Measurements from ENCODE around the gene TMEM69. TPM values are rescaled to one million over a fixed set of nuclear protein-coding genes. Genes with fewer than 3 reads are reported as not detected.

The TMEM69 gene
- polyA plus RNA-seq, 3 donors: 27.6 to 43.4 (median 36.2) TPM

DNA sequence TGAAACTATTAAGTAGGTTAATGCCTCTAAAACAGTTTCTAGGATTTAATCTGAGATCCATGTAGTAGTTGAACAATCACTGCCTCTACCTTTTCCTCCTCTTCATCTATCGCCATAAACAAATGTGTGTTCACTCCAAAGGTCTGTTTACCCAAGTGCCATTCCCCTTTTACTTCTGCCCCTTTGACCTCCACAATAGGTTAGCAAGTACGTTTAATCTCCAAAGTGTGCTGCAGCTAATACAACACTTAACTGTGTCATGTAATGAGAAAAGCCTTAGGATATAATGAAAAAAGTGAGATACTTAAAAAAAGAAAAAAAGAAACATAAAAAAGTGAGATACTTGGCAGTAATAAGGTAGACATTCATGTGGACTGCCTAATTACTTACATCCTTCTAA lies 29.8 kb upstream of the TMEM69 start:
- no CpG with 5 or more reads among the region's 2 CpGs for WGBS (ENCODE audit: insufficient coverage)
- Histone ChIP-seq H3K4me1 (ENCODE audit: control insufficient read depth in 1 of 2, insufficient read depth in 2 of 2, low read length in 2 of 2) (no peaks in the 10 kb centered on the region), H3K27ac (ENCODE audit: low read depth in 1 of 2, low read length in 2 of 2) (no peak overlapping the region), H2AFZ (ENCODE audit: insufficient read depth, low read depth, low read length, poor library complexity, severe bottlenecking) (no peak overlapping the region), H3K27me3 (ENCODE audit: control insufficient read depth in 2 of 2, insufficient read depth in 2 of 2, low read length in 2 of 2) (no peaks in the 10 kb centered on the region), H3K9ac (ENCODE audit: insufficient read depth, low read length, poor library complexity, severe bottlenecking) (no peak overlapping the region), H3K79me2 (ENCODE audit: insufficient read depth, low read length) (peaks cover 71% of the 10 kb centered on the region), H3K9me3 (replicated peaks in 1 of 2; ENCODE audit: control insufficient read depth in 1 of 2, insufficient read depth in 1 of 2, low read length in 2 of 2) (no peaks in the 10 kb centered on the region), H3K4me2 (replicated peaks; ENCODE audit: extremely low read depth, low read length, poor library complexity, severe bottlenecking) (no peak overlapping the region), H3K4me3 (replicated peaks in 1 of 3; ENCODE audit: low read depth in 2 of 3, low read length in 3 of 3) (no peak overlapping the region), H3K36me3 (replicated peaks in 1 of 2; ENCODE audit: control insufficient read depth in 1 of 2, insufficient read depth in 2 of 2, low read length in 2 of 2) (peaks cover 80 to 86% of the 10 kb centered on the region in 2 donors), H4K20me1 (ENCODE audit: insufficient read depth, low read length) (peaks cover 93% of the 10 kb centered on the region)
- H3K36me3 Mint-ChIP-seq: peaks cover 66 to 77% of the 10 kb centered on the region in 2 donors
- no peak overlapping the region for H3K4me3 Mint-ChIP-seq
- H3K27me3 Mint-ChIP-seq (ENCODE audit: low read depth in 3 of 3): no peaks in the 10 kb centered on the region
- no peaks in the 10 kb centered on the region for H3K4me1 Mint-ChIP-seq
- intact Hi-C loops (cut with micrococcal nuclease): no loop called here
- no peak for TF ChIP-seq CTCF (IDR thresholded peaks at IDR 0.05)
- DNase-seq: no peak
- H3K9me3 Mint-ChIP-seq: no peaks in the 10 kb centered on the region
- no peak overlapping the region for H3K27ac Mint-ChIP-seq

GRCh38 chr1:45659222-45659621 lies 28.8 kb upstream of the TMEM69 start:
- Histone ChIP-seq H3K27ac (ENCODE audit: low read depth in 1 of 2, low read length in 2 of 2) (no peak overlapping the region), H3K79me2 (ENCODE audit: insufficient read depth, low read length) (peaks cover 78% of the 10 kb centered on the region), H3K4me1 (ENCODE audit: control insufficient read depth in 1 of 2, insufficient read depth in 2 of 2, low read length in 2 of 2) (no peaks in the 10 kb centered on the region), H3K9ac (ENCODE audit: insufficient read depth, low read length, poor library complexity, severe bottlenecking) (no peak overlapping the region), H4K20me1 (ENCODE audit: insufficient read depth, low read length) (peaks cover 99% of the 10 kb centered on the region), H3K27me3 (ENCODE audit: control insufficient read depth in 2 of 2, insufficient read depth in 2 of 2, low read length in 2 of 2) (no peaks in the 10 kb centered on the region), H3K4me2 (replicated peaks; ENCODE audit: extremely low read depth, low read length, poor library complexity, severe bottlenecking) (no peak overlapping the region), H3K9me3 (replicated peaks in 1 of 2; ENCODE audit: control insufficient read depth in 1 of 2, insufficient read depth in 1 of 2, low read length in 2 of 2) (no peaks in the 10 kb centered on the region), H3K4me3 (replicated peaks in 1 of 3; ENCODE audit: low read depth in 2 of 3, low read length in 3 of 3) (no peak overlapping the region), H3K36me3 (replicated peaks in 1 of 2; ENCODE audit: control insufficient read depth in 1 of 2, insufficient read depth in 2 of 2, low read length in 2 of 2) (peaks cover 69 to 81% of the 10 kb centered on the region in 2 donors), H2AFZ (ENCODE audit: insufficient read depth, low read depth, low read length, poor library complexity, severe bottlenecking) (no peak overlapping the region)
- intact Hi-C loops (cut with micrococcal nuclease): no loop called here
- DNase-seq: no peak
- Mint-ChIP-seq H3K4me3 (no peak overlapping the region), H3K36me3 (peaks cover 68 to 70% of the 10 kb centered on the region in 2 donors), H3K9me3 (no peaks in the 10 kb centered on the region), H3K27ac (peak overlapping the region in 2 of 7 donors; percentile 37 to 63), H3K27me3 (ENCODE audit: low read depth in 3 of 3) (no peaks in the 10 kb centered on the region), H3K4me1 (no peaks in the 10 kb centered on the region)
- TF ChIP-seq CTCF (IDR thresholded peaks at IDR 0.05): no peak
- WGBS (ENCODE audit: insufficient coverage): no CpG with 5 or more reads among the region's 2 CpGs

Measured in CD14-positive monocyte (primary cell).